OCI-LY7 (cell line): Measurements from ENCODE around the gene NLGN1. TPM values are rescaled to one million over a fixed set of nuclear protein-coding genes. Genes with fewer than 3 reads are reported as not detected.
A peak's percentile ranks its signal among the peaks of the same experiment; 100 is the strongest.

ENCODE experiments used
- BruUV-seq: library from RNA; stranded (reverse); fragments of 400-500 nt; replicated peaks from 2 replicates; lab custom pipeline; 2021; lab: Mats Ljungman, UMichigan
- CTCF ChIA-PET: fragments of 300-600 bp; sonication (Branson Sonifier 250); formaldehyde crosslinking; loops from one replicate; lab custom pipeline; 2022; ENCODE audit warnings: antibody characterized with exemption; ENCODE audit not compliant: unreplicated experiment; lab: Charles Lee
- POLR2A ChIA-PET: fragments of 300-600 bp; sonication (Branson Sonifier 250); formaldehyde crosslinking; loops from one replicate; lab custom pipeline; 2022; ENCODE audit warnings: antibody characterized with exemption; lab: Charles Lee
- DNase-seq: peaks from one replicate; pipeline ENCODE4 v3.0.0-alpha.2; 2015; ENCODE audit warnings: low spot score
- H2AFZ ChIP-seq: fragments of 200-600 bp; sonication (generic), shearing (Covaris generic); 2 replicates; pipeline ENCODE4 v1.6.1; 2014; ENCODE audit warnings: mild to moderate bottlenecking, antibody characterized with exemption, low read length, moderate library complexity
- H3K27ac ChIP-seq: fragments of 200-600 bp; sonication (generic); 2 replicates; pipeline ENCODE4 v1.5.1; 2014; ENCODE audit warnings: mixed run types, low read depth, mild to moderate bottlenecking, moderate library complexity, low read length, inconsistent platforms; ENCODE audit not compliant: poor library complexity, severe bottlenecking
- H3K36me3 ChIP-seq: fragments of 200-600 bp; sonication (generic); 2 replicates; pipeline ENCODE4 v1.6.1; 2014; ENCODE audit warnings: mild to moderate bottlenecking, antibody characterized with exemption, low read length, moderate library complexity, mixed read lengths; ENCODE audit not compliant: insufficient read depth
- H3K4me1 ChIP-seq: fragments of 200-600 bp; sonication (generic); 2 replicates; pipeline ENCODE4 v1.5.1; 2014; ENCODE audit warnings: mild to moderate bottlenecking, low read length; ENCODE audit not compliant: insufficient read depth, poor library complexity, severe bottlenecking
- H3K4me2 ChIP-seq: fragments of 200-600 bp; sonication (generic); 2 replicates; pipeline ENCODE4 v1.6.1; 2014; ENCODE audit warnings: mild to moderate bottlenecking, low read length
- H3K4me3 ChIP-seq: fragments of 200-600 bp; sonication (generic); 2 replicates; pipeline ENCODE4 v1.5.1; 2014; ENCODE audit warnings: mild to moderate bottlenecking, low read depth, low read length; ENCODE audit not compliant: poor library complexity, severe bottlenecking
- H3K79me2 ChIP-seq: fragments of 200-600 bp; sonication (generic); 2 replicates; pipeline ENCODE4 v1.6.1; 2016; ENCODE audit warnings: low read depth, mild to moderate bottlenecking, low read length, moderate library complexity, mixed read lengths; ENCODE audit not compliant: insufficient read depth
- H3K9me2 ChIP-seq: fragments of 200-600 bp; sonication (generic); 2 replicates; pipeline ENCODE4 v1.6.1; 2016; ENCODE audit warnings: mild to moderate bottlenecking, low read length, mixed read lengths; ENCODE audit not compliant: insufficient read depth
- H3K9me3 ChIP-seq: fragments of 200-600 bp; sonication (generic); 2 replicates; pipeline ENCODE4 v1.6.1; 2014; ENCODE audit warnings: mild to moderate bottlenecking, mixed run types, low read length, mixed read lengths
- H4K20me1 ChIP-seq: fragments of 200-600 bp; sonication (generic); 2 replicates; pipeline ENCODE4 v1.6.1; 2014; ENCODE audit warnings: mild to moderate bottlenecking, antibody characterized with exemption, low read length, moderate library complexity, mixed read lengths; ENCODE audit not compliant: insufficient read depth
- EZH2phosphoT487 ChIP-seq: fragments of 200-600 bp; sonication (generic); IDR thresholded peaks from 2 replicates; pipeline ENCODE4 v1.6.1; 2018; ENCODE audit warnings: low read depth, borderline replicate concordance, mild to moderate bottlenecking, mixed run types, antibody characterized with exemption, low read length, moderate library complexity, mixed read lengths
- intact Hi-C: fragments of 100-400 bp; cut with micrococcal nuclease; formaldehyde crosslinking; loops from one replicate; pipeline ENCODE4 v1.10.0; 2022; ENCODE audit not compliant: unreplicated experiment
- total RNA-seq, 2 experiments: library from RNA; depleted of rRNA in 1 of 2; stranded (reverse); fragments of >200 nt in 1 of 2; shearing (Covaris generic) in 1 of 2; gene quantifications; 2 replicates each; pipeline ENCODE4 v1.2.3, GENCODE V29; 2014 to 2022
- TF ChIP-seq, protein P1 (sequence below): fragments of 200-600 bp; sonication (generic); conservative IDR thresholded peaks from 2 replicates; pipeline ENCODE4 v1.5.1; 2014; ENCODE audit warnings: mild to moderate bottlenecking, antibody characterized with exemption, low read length, moderate library complexity, mixed read lengths

The NLGN1 gene
- total RNA-seq, 2 experiments from 2014 or later, result not detected

- ChIA-PET POLR2A (no interaction called here), CTCF (no interaction called here)
- H4K20me1 ChIP-seq, result no peaks in the 10 kb centered on the region
- H3K4me3 ChIP-seq, result no peak overlapping the region
- no peaks in the 10 kb centered on the region for H3K9me2 ChIP-seq
- no TSS peak for BruUV-seq
- H3K4me1 ChIP-seq, result no peaks in the 10 kb centered on the region
- intact Hi-C loops, result no loop called here
- H3K27ac ChIP-seq, result no peak overlapping the region
- TF ChIP-seq EZH2phosphoT487, result no peak
- TF ChIP-seq, protein P1, sequence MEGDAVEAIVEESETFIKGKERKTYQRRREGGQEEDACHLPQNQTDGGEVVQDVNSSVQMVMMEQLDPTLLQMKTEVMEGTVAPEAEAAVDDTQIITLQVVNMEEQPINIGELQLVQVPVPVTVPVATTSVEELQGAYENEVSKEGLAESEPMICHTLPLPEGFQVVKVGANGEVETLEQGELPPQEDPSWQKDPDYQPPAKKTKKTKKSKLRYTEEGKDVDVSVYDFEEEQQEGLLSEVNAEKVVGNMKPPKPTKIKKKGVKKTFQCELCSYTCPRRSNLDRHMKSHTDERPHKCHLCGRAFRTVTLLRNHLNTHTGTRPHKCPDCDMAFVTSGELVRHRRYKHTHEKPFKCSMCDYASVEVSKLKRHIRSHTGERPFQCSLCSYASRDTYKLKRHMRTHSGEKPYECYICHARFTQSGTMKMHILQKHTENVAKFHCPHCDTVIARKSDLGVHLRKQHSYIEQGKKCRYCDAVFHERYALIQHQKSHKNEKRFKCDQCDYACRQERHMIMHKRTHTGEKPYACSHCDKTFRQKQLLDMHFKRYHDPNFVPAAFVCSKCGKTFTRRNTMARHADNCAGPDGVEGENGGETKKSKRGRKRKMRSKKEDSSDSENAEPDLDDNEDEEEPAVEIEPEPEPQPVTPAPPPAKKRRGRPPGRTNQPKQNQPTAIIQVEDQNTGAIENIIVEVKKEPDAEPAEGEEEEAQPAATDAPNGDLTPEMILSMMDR, result no peak
- no peak overlapping the region for H3K4me2 ChIP-seq
- no peaks in the 10 kb centered on the region for H3K79me2 ChIP-seq
- no peak for DNase-seq
- H3K36me3 ChIP-seq, result no peaks in the 10 kb centered on the region
- H3K9me3 ChIP-seq, result no peaks in the 10 kb centered on the region
- no peak overlapping the region for H2AFZ ChIP-seq
Measured at GRCh38 chr3:174120997-174121396, 723.5 kb downstream of the NLGN1 start.

- no peak overlapping the region for H3K4me2 ChIP-seq
- CTCF ChIA-PET, result no interaction called here
- H3K9me3 ChIP-seq, result no peaks in the 10 kb centered on the region
Measured at GRCh38 chr3:174122411-174122810, 724.9 kb downstream of the NLGN1 start.

DNA sequence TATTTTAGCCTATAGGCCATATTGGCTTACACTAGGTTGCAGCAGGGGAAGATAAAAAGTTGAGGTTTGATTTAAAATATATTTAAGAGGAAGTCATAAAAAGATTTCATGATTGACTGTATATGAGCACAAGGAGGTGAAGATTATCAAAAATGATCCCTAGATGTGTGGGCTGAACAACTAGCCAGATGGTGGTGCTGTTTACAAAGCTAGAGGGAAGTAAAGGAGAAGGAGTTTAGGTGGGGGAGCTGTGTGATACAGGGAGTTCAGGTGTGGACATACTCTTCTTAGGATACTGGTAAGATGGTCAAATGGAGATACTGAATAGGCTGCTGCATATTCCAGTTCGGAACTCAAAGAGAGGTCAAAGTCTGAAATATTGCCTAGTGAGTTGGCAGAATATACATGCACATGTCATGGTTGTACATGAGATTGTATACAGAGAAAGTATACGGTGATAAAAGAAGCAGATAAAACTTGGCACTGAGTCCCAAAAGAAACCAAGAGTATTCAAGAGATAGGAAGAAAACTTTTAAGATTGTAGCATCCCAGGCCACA lies 727.8 kb downstream of the NLGN1 start:
- Histone ChIP-seq H4K20me1 (no peaks in the 10 kb centered on the region), H2AFZ (no peak overlapping the region), H3K79me2 (no peaks in the 10 kb centered on the region), H3K9me3 (no peaks in the 10 kb centered on the region), H3K9me2 (no peaks in the 10 kb centered on the region), H3K27ac (no peak overlapping the region), H3K4me2 (no peak overlapping the region), H3K4me1 (no peaks in the 10 kb centered on the region), H3K4me3 (no peak overlapping the region), H3K36me3 (no peaks in the 10 kb centered on the region)
- ChIA-PET POLR2A (interaction anchor here (0.7 kb wide), 2 partner anchors 18 to 431 kb away, joined by 3 read pairs; no protein-coding TSS in a partner anchor), CTCF (no interaction called here)
- BruUV-seq, result no TSS peak
- intact Hi-C loops, result no loop called here
- TF ChIP-seq EZH2phosphoT487, result no peak
- TF ChIP-seq, protein P1, result peak; percentile 65
- peak; percentile 1 for DNase-seq

More at GRCh38 chr3:174122411-174122810, 724.9 kb downstream of the NLGN1 start:
- Histone ChIP-seq H3K79me2 (no peaks in the 10 kb centered on the region), H3K27ac (no peak overlapping the region), H2AFZ (no peak overlapping the region), H3K4me3 (no peak overlapping the region), H3K36me3 (no peaks in the 10 kb centered on the region), H3K4me1 (no peaks in the 10 kb centered on the region), H4K20me1 (no peaks in the 10 kb centered on the region), H3K9me2 (no peaks in the 10 kb centered on the region)
- BruUV-seq, result no TSS peak
- POLR2A ChIA-PET, result interaction anchor here (0.6 kb wide), 1 partner anchor 9 kb away, joined by 3 read pairs; no protein-coding TSS in a partner anchor
- DNase-seq, result no peak
- intact Hi-C loops, result no loop called here
- TF ChIP-seq, protein P1, result no peak
- TF ChIP-seq EZH2phosphoT487, result no peak
